Measurements from ENCODE around the gene NTRK1.

The NTRK1 gene

DNA sequence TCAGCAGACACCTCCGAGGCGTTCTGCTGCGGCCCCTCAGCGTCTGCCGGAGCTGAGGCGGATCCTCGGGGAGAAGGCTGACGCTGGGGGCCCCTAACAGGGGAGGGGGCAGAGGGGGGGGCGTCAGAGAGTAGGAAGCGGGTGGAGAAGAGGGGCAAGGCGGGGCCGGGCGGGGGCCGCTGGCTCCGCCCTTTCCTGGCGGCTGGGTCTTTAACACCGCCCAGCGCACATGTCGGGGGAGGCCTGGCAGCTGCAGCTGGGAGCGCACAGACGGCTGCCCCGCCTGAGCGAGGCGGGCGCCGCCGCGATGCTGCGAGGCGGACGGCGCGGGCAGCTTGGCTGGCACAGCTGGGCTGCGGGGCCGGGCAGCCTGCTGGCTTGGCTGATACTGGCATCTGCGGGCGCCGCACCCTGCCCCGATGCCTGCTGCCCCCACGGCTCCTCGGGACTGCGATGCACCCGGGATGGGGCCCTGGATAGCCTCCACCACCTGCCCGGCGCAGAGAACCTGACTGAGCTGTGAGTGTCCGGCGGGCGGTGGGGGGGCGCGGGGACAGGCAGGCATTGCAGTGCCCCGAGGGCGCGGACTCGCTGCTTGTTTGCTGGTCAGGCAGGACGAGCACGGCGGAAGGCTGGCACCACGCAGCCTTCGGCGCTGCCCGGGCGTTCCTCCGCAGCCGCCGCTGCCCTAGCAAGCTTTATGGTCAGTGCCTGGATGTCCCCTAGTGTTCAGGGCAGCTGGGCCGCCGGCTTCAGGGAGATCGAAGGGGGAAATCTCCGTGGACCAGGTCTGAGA lies at the start of gene NTRK1:
TSS of gene NTRK1 (plus strand) at position 238 of the 796 bp plus-strand sequence. CDS start at position 308, 70 bp downstream.
- TF ChIP-seq FOXA1 (IDR thresholded peaks at IDR 0.05) (no peak), NFRKB (IDR thresholded peaks at IDR 0.05) (no peak), L3MBTL2 (conservative IDR thresholded peaks at IDR 0.05) (peak; percentile 1; the same call in 1 of the 2 replicates), ARNT (IDR thresholded peaks at IDR 0.05) (no peak)
- ChIA-PET POLR2A (interaction anchor here (0.6 to 2.3 kb wide), 12 partner anchors 13 to 200 kb away, joined by 3 to 23 read pairs (median 4); partner anchors contain the start of genes ISG20L2, METTL25B, MRPL24 and PRCC), CTCF (interaction anchor here (0.7 to 4.4 kb wide), 25 partner anchors 13 to 171 kb away, joined by 3 to 62 read pairs (median 5); partner anchors contain the start of genes CRABP2, ISG20L2, LRRC71 and METTL25B)
- peak; percentile 77 for DNase-seq (ENCODE audit: extremely low spot score)

DNA sequence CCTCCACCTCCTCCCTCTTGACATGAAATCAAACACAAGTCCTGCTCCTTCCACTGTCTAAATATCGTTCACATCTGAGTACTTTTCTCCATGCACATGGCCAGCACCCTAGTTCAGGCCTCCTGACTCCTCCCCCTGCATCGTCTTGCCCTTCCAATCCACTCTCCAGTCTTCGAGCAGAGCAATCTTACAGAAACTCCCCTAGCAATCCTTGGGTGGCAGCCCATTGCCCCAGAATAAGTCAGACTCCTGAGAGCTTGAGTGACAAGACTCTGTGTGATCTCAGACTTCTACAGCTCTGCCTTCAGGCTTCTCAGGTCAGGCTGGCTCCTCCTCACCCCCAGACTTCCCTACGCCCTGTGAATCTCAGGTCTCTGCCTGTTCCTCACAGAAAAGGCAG lies 49.5 kb upstream of the NTRK1 start:
- no peak for TF ChIP-seq SUZ12 (IDR thresholded peaks at IDR 0.05)
- no peak for TF ChIP-seq FOXK2 (IDR thresholded peaks at IDR 0.05)
- no peak for TF ChIP-seq ELF4 (IDR thresholded peaks at IDR 0.05)
- TF ChIP-seq L3MBTL2 (conservative IDR thresholded peaks at IDR 0.05) = no peak
- no peak for TF ChIP-seq ZNF384 (IDR thresholded peaks at IDR 0.05)
- no peak for TF ChIP-seq HDGF (IDR thresholded peaks at IDR 0.05; ENCODE audit: borderline replicate concordance)
- TF ChIP-seq ARNT (IDR thresholded peaks at IDR 0.05) = no peak
- no peak for TF ChIP-seq TARDBP (IDR thresholded peaks at IDR 0.05)
- TF ChIP-seq, protein P1, sequence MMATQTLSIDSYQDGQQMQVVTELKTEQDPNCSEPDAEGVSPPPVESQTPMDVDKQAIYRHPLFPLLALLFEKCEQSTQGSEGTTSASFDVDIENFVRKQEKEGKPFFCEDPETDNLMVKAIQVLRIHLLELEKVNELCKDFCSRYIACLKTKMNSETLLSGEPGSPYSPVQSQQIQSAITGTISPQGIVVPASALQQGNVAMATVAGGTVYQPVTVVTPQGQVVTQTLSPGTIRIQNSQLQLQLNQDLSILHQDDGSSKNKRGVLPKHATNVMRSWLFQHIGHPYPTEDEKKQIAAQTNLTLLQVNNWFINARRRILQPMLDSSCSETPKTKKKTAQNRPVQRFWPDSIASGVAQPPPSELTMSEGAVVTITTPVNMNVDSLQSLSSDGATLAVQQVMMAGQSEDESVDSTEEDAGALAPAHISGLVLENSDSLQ (IDR thresholded peaks at IDR 0.05) = no peak
- TF ChIP-seq FOXA1 (IDR thresholded peaks at IDR 0.05) = no peak
- no peak for TF ChIP-seq BHLHE40 (IDR thresholded peaks at IDR 0.05; ENCODE audit: borderline replicate concordance)
- no peak for TF ChIP-seq NFRKB (IDR thresholded peaks at IDR 0.05)
- TF ChIP-seq LEF1 (IDR thresholded peaks at IDR 0.05; ENCODE audit: borderline replicate concordance) = no peak
- no peak for DNase-seq (ENCODE audit: extremely low spot score)
- ChIA-PET POLR2A (no interaction called here), CTCF (interaction anchor here (1.2 kb wide), 1 partner anchor 79 kb away, joined by 3 read pairs; no protein-coding TSS in a partner anchor)

DNA sequence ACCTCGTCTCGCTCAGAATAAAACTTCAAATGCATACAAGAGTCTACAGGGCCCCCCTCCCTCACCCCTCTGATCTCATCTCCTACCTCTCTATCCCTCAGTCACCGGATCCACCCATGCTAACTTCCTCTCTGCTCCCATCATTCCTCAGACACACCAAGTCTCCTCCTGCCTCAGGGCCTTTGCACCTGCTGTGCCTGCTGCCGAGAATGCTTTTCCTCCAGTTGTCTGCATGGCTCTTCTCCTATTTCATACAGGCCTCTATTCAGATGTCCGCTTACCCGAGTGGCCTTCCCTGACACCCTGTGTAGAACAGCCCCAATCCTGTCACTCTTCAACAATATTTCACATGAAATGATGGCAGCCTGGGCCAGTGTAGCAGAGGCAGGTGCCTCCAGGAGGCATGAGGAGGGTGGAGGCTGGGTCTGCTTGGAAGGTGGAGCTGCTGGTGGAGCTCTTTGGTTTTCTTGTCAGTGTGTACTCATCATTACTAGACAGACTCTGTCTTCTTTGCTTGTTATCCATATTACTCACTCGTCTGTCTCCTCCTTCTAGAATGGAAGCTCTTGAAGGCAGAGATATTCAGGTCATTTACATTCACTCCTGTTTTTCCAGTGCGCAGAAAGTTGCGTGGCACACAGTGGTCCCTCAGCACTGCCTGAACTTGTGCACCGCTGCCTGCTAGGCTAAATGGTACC lies 48.2 kb upstream of the NTRK1 start:
- POLR2A ChIA-PET = interaction anchor here (2.4 kb wide), 1 partner anchor 10 kb away, joined by 9 read pairs; no protein-coding TSS in a partner anchor
- DNase-seq (ENCODE audit: extremely low spot score) = no peak
- TF ChIP-seq FOXA1 (IDR thresholded peaks at IDR 0.05) (no peak), FOXM1 (IDR thresholded peaks at IDR 0.05; ENCODE audit: borderline replicate concordance) (no peak), LEF1 (IDR thresholded peaks at IDR 0.05; ENCODE audit: borderline replicate concordance) (no peak), TARDBP (IDR thresholded peaks at IDR 0.05) (no peak), ELF4 (IDR thresholded peaks at IDR 0.05) (no peak), ZNF384 (IDR thresholded peaks at IDR 0.05) (no peak), FOXK2 (IDR thresholded peaks at IDR 0.05) (no peak), NFRKB (IDR thresholded peaks at IDR 0.05) (no peak), CTBP1 (IDR thresholded peaks at IDR 0.05; ENCODE audit: borderline replicate concordance) (no peak), SP1 (IDR thresholded peaks at IDR 0.05) (no peak), L3MBTL2 (conservative IDR thresholded peaks at IDR 0.05) (no peak), HDGF (IDR thresholded peaks at IDR 0.05; ENCODE audit: borderline replicate concordance) (no peak), BHLHE40 (IDR thresholded peaks at IDR 0.05; ENCODE audit: borderline replicate concordance) (no peak), SUZ12 (IDR thresholded peaks at IDR 0.05) (no peak)
- TF ChIP-seq, protein P1 (IDR thresholded peaks at IDR 0.05) = no peak
- CTCF ChIA-PET = interaction anchor here (0.6 to 1.2 kb wide), 2 partner anchors 25 to 77 kb away, joined by 3 read pairs; no protein-coding TSS in a partner anchor

DNA sequence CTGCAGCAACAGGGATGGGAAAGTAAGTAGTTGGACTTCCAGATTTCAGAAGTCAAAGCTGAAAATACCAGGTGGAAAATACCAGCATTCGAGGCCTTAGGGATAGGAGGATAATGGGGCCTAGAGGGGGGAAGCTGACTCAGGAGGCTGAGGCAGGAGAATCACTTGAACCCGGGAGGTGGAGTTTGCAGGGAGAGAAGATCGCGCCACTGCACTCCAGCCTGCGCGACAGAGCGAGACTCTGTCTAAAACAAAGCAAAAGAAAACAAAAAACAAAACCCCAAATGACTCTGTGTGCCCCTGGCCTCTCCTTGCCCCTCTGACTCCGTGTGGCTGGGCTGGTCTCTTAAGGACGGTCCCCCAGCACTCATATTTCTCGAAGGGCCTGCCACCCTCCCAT lies 47.4 kb upstream of the NTRK1 start:
- CTCF ChIA-PET = interaction anchor here (0.6 to 1.1 kb wide), 2 partner anchors 10 to 24 kb away, joined by 3 read pairs; no protein-coding TSS in a partner anchor
- POLR2A ChIA-PET = interaction anchor here (1.0 to 2.4 kb wide), 2 partner anchors 9 to 10 kb away, joined by 3 to 9 read pairs; no protein-coding TSS in a partner anchor
- no peak for TF ChIP-seq FOXK2 (IDR thresholded peaks at IDR 0.05)
- no peak for TF ChIP-seq SUZ12 (IDR thresholded peaks at IDR 0.05)
- TF ChIP-seq L3MBTL2 (conservative IDR thresholded peaks at IDR 0.05) = no peak
- no peak for TF ChIP-seq CTBP1 (IDR thresholded peaks at IDR 0.05; ENCODE audit: borderline replicate concordance)
- no peak for TF ChIP-seq HDGF (IDR thresholded peaks at IDR 0.05; ENCODE audit: borderline replicate concordance)
- no peak for TF ChIP-seq LEF1 (IDR thresholded peaks at IDR 0.05; ENCODE audit: borderline replicate concordance)
- no peak for TF ChIP-seq FOXM1 (IDR thresholded peaks at IDR 0.05; ENCODE audit: borderline replicate concordance)
- TF ChIP-seq NFRKB (IDR thresholded peaks at IDR 0.05) = no peak
- TF ChIP-seq ELF4 (IDR thresholded peaks at IDR 0.05) = no peak
- TF ChIP-seq ZNF384 (IDR thresholded peaks at IDR 0.05) = no peak
- TF ChIP-seq, protein P1 (IDR thresholded peaks at IDR 0.05) = no peak
- no peak for DNase-seq (ENCODE audit: extremely low spot score)

DNA sequence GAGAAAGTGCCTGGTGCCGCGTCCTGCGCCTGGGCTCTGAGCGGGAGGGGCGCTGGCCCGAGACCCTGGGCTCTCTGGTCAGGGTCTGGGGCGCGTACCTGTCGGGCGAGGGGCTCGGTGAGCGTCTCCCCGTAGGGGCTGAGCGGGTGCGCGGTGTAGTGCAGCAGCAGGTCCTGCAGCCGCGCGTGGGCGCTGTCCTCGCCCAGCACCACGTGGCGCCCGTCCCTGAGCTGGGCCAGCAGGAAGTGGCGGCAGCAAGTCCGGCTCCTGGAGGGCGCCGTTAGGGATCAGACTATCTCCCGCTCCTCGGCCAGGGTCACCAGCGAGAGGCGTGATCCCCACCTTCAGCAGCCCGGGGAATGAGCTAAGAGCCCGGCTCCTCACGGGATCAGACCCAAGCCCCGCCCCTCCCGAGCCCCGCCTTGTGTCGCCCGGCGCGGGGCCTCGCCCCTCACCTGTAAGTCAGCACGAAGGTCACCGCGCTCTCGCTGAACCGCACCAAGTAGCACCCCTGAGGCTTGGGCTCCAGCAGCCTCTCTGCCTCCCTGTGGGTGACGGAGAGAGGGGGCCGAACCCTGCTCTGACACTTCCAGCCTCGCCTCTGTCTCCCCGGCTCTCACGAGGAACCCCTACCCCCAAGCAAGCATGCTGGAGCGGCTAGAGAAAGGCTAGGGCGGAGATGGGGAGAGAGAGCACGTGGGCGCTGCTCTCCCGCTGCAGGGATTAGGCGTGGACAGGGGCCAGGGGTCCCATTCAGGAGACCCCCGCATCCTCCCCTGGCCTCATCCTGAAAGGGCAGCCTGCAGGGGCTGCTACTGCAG lies 46.7 kb upstream of the NTRK1 start:
- TF ChIP-seq L3MBTL2 (conservative IDR thresholded peaks at IDR 0.05) (peak; percentile 93), NFRKB (IDR thresholded peaks at IDR 0.05) (no peak), TARDBP (IDR thresholded peaks at IDR 0.05) (no peak)
- peak; percentile 71 for DNase-seq (ENCODE audit: extremely low spot score)
- ChIA-PET CTCF (interaction anchor here (0.7 to 1.1 kb wide), 3 partner anchors 9 to 21 kb away, joined by 3 to 5 read pairs (median 3); no protein-coding TSS in a partner anchor), POLR2A (interaction anchor here (0.6 to 2.7 kb wide), 8 partner anchors 9 to 108 kb away, joined by 3 to 9 read pairs (median 4); partner anchors contain the start of genes ISG20L2 and METTL25B)
